HG03066 (cell line): ENCODE results near the gene ZNF142.
"Not testable (repeated sequence)": the region's sequence is repeated elsewhere in the genome, so short reads cannot be mapped to it uniquely, and the experiment has no call there.

Experiments used
- ATAC-seq: cut with Tn5 transposase; IDR thresholded peaks from one replicate; pipeline ENCODE4 v1.9.1; 2021; ENCODE audit warnings: low read depth; ENCODE audit not compliant: unreplicated experiment

The ZNF142 gene

GRCh38 chr2:218659258-218659987, at the start of gene ZNF142, which contains the start of gene BCS1L:
ZNF142 (minus strand) TSS chr2:218659623; CDS start chr2:218656429, 3,194 bp downstream.
BCS1L (plus strand) TSS chr2:218659683; CDS start chr2:218660988, 1,305 bp downstream.
- ATAC-seq, result peak; percentile 96

GRCh38 chr2:218708086-218708485, 48.7 kb upstream of the ZNF142 start:
- no peak for ATAC-seq

GRCh38 chr2:218703341-218703740, 43.9 kb upstream of the ZNF142 start:
- ATAC-seq, result no peak

- no peak for ATAC-seq
Observed at GRCh38 chr2:218701806-218702205, 42.4 kb upstream of the ZNF142 start.

- no peak for ATAC-seq
Observed at GRCh38 chr2:218698885-218699284, 39.5 kb upstream of the ZNF142 start.

GRCh38 chr2:218694405-218695145, 35.2 kb upstream of the ZNF142 start:
- ATAC-seq, result no peak

- no peak for ATAC-seq
Observed at GRCh38 chr2:218691234-218691633, 31.8 kb upstream of the ZNF142 start.

- not testable (repeated sequence) for ATAC-seq
Observed at GRCh38 chr2:218687400-218688060, 28.1 kb upstream of the ZNF142 start.

- ATAC-seq, result no peak
Observed at GRCh38 chr2:218680061-218680460, 20.6 kb upstream of the ZNF142 start.

GRCh38 chr2:218679119-218679518, 19.7 kb upstream of the ZNF142 start:
- no peak for ATAC-seq

- ATAC-seq, result peak; percentile 98
Observed at GRCh38 chr2:218671654-218672566, 12.5 kb upstream of the ZNF142 start, which contains the start of the genes RNF25 and STK36. RNF25 (minus strand) TSS chr2:218672002; CDS start chr2:218671970, 32 bp downstream. STK36 (plus strand) TSS chr2:218672086; CDS start chr2:218672830, 744 bp downstream.

- no peak for ATAC-seq
Observed at GRCh38 chr2:218671097-218671653, 11.8 kb upstream of the ZNF142 start.

GRCh38 chr2:218664653-218665052, 5.2 kb upstream of the ZNF142 start:
- ATAC-seq, result no peak

GRCh38 chr2:218663901-218664300, 4.5 kb upstream of the ZNF142 start:
- ATAC-seq, result no peak

- ATAC-seq, result no peak
Observed at GRCh38 chr2:218662827-218663226, 3.4 kb upstream of the ZNF142 start.

- ATAC-seq, result no peak
Observed at GRCh38 chr2:218662377-218662776, 3.0 kb upstream of the ZNF142 start.

- no peak for ATAC-seq
Observed at GRCh38 chr2:218659988-218660358, 550 bp upstream of the ZNF142 start.

GRCh38 chr2:218658671-218659257, 659 bp downstream of the ZNF142 start:
- peak; percentile 42 for ATAC-seq

GRCh38 chr2:218655751-218656150, 3.7 kb downstream of the ZNF142 start:
- ATAC-seq, result no peak

GRCh38 chr2:218648787-218649100, 10.7 kb downstream of the ZNF142 start:
- ATAC-seq, result no peak
